GM19455 (cell line): ENCODE results near the gene PI4KA.
"Not testable (repeated sequence)": the region's sequence is repeated elsewhere in the genome, so short reads cannot be mapped to it uniquely, and the experiment has no call there.

ENCODE experiments used
- ATAC-seq: cut with Tn5 transposase; IDR thresholded peaks from one replicate; pipeline ENCODE4 v1.9.1; 2021; ENCODE audit not compliant: unreplicated experiment

The PI4KA gene

GRCh38 chr22:20779014-20779817, 79.4 kb downstream of the PI4KA start:
- no peak for ATAC-seq

GRCh38 chr22:20777420-20778177, 81.0 kb downstream of the PI4KA start:
- no peak for ATAC-seq

DNA sequence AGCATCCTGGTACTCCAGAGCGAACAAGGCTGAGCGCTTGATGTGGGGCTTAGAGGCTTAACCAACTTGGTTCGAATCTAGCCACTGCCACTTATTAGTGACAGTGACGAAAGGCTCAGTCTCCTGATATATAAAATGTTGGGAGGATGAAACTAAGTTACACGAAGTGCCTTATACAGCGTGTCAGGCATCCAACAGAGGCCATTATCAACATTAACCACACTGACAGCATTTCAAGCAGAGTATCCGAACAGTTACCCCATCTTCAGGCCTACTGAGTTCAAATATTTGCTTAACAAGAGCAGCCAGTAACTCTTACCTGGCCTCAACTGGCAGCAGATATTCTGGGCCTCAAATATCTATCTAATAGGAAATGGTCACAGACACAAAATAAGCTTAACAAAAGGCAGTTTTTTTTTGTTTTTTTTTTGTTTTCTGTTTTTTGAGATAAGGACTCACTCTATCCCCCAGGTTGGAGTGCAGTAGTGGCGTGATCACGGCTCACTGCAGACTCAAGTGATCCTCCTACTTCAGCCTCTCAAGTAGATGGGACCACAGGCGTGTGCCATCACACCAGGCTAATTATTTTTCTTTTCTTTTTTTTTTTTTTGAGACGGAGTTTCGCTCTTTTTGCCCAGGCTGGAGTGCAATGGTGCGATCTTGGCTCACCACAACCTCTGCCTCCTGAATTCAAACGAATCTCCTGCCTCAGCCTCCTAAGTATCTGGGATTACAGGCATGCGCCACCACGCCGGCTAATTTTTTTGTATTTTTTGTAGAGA, 81.8 kb downstream of the PI4KA start:
- no peak for ATAC-seq

DNA sequence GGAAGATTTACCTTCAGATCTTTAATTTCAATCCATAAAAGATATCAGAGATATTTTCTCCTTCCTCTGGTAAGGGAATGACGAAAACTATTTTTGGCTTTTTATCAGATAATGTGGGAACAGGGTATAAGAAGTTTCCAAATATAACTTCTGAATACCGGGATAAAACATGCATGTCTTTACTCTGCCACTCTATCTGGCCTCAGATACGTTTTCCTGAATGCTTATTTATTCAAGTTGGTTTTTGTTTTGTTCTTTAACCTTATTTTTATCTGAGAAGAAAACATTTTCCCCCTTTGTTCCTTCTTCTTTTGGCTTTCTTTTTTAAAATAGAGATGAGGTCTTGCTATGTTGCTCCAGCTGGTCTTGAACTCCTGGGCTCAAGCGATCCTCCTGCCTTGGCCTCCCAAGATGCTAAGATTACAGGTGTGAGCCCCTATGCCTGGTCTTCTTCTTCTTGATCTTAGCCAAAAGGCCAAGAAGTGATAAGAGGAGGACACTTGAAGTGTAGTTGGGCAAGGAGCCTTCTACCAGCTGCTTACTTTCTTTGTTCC, 83.2 kb downstream of the PI4KA start:
- no peak for ATAC-seq

DNA sequence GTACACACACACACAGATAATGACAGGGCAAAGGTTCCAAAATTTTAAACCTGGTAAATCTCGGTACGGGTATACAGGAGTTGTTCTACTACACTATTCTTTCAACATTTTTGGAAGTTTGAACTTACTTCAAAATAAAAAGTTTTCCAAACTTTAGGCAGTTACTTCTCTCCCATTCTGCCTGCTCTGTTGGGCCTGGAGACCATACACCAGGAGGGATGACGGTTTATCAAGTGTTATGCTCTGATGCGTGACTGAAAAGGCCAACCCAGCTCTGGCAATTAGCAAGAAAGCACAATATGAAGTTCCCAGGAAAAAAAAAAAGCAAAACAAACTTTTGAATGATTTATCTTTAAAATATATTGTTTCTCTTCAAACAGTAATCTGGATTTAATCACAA, 83.7 kb downstream of the PI4KA start:
- ATAC-seq, result no peak

GRCh38 chr22:20773793-20774212, 84.8 kb downstream of the PI4KA start, which contains the start of gene SERPIND1:
SERPIND1 (plus strand) TSS chr22:20774113; CDS start chr22:20779313, 5,200 bp downstream.
- no peak for ATAC-seq

DNA sequence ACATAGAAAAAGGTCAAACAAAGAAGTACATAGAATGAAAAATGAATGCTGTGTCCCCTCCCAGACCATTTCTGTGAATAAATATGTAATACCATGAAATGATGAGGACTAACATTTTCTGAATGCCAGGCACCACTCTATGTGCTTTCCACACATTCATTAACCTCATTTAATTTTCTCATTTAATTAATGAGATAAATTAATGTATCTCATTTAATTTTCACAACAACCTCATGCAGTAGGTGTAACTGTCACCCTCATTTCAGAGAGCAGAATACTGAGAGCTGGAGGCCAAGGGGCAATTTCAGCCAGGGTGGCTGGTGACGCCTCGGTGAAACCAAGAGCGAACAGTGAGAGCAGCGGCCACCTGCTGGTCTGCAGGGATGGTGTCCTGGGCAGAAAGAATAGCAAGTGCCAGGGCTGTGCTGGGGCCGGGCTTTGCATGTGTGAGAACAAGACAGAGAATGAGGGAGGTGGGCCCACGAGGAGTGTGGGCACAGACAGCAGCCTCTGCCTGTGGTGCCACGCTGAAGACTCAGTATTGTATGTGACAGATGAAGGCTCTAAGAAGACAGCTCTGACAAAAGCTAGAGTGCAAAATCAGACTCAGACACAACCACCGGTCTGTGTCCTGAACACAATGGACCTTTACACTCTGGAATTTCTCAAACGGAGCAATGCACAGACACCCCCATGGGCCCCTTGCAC, 86.5 kb downstream of the PI4KA start:
- no peak for ATAC-seq

GRCh38 chr22:20769496-20769826, 89.2 kb downstream of the PI4KA start:
- not testable (repeated sequence) for ATAC-seq

GRCh38 chr22:20766530-20766929, 92.1 kb downstream of the PI4KA start:
- ATAC-seq, result no peak

GRCh38 chr22:20765938-20766337, 92.7 kb downstream of the PI4KA start:
- no peak for ATAC-seq

- no peak for ATAC-seq
Observed at GRCh38 chr22:20764729-20765128, 93.9 kb downstream of the PI4KA start.

- ATAC-seq, result no peak
Observed at GRCh38 chr22:20764471-20764720, 94.2 kb downstream of the PI4KA start.

- ATAC-seq, result no peak
Observed at GRCh38 chr22:20763630-20764470, 94.8 kb downstream of the PI4KA start.

GRCh38 chr22:20762233-20762796, 96.3 kb downstream of the PI4KA start:
- ATAC-seq, result no peak

GRCh38 chr22:20761536-20761935, 97.1 kb downstream of the PI4KA start:
- no peak for ATAC-seq

DNA sequence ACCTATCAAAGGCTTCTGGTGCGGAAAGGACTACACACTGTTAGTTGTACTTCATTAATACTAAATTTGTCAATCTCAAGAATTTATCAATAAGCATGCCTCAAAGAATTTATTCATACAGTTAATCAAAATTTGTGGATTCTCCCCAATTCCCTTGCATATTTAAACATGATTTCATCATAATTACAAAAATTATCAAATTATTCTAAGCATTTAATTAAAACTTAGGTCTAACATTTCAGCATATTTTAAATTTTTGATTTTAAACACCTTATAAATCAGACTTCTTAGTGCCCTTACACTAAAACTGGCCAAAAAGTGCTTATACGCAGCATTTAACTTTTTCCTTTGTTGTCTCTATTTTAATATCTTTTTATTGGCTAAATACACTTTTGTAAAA, 98.5 kb downstream of the PI4KA start:
- no peak for ATAC-seq

GRCh38 chr22:20758688-20759087, 99.9 kb downstream of the PI4KA start:
- ATAC-seq, result no peak

DNA sequence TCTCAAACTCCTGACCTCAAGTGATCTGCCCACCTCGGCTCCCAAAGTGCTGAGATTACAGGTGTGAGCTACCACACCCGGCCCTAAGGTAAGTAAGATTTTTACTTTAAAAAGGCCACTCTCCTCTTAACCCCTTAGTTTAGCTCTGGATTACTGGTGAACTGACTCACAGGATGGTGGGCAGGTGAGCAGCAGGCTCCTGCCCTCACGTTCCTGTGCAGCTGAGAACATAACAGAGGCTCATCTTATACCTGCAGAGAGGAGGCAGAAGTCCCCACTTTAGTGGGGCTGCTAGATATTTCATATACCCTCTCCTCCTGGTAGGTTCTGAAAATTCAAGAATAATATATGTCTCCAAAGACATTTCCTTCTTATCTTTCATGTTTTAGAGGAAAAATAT, 101.8 kb downstream of the PI4KA start:
- ATAC-seq, result no peak

DNA sequence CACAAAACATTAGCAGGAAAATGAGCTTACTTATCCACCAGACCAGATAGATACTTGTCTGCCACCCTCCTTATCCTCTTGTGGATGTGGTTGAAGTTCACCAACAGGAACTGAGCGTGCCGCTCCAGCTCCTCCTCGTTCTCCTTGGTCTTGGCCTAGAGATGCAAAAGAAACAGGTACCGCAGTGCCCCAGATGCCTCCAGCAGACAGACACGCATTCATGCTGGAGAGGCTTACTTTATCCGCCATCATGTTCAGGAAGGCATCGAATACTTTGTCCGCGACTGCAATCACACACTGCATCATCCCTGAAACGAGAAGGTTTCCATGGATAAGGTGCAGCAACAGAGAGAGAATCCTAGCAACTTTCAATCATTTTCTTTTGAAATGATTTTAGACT, 105.7 kb downstream of the PI4KA start:
- ATAC-seq, result no peak
